Skeletal muscle tissue (tissue), 4 donors: ENCODE measurements around the gene HTRA1. TPM values are rescaled to one million over a fixed set of nuclear protein-coding genes. Genes with fewer than 3 reads are reported as not detected.

Experiments used
- H3K27ac ChIP-seq: one replicate; pipeline ENCODE4 v1.7.0; 2013; ENCODE audit warnings: mild to moderate bottlenecking, low read depth, low read length, inconsistent platforms
- H3K27me3 ChIP-seq, 3 donors: one replicate each; pipeline ENCODE4 v1.7.0; 2013; ENCODE audit warnings: low read length in 3 of 3; ENCODE audit not compliant: control insufficient read depth in 3 of 3, insufficient read depth in 3 of 3
- H3K36me3 ChIP-seq, 3 donors: one replicate each; pipeline ENCODE4 v1.7.0; 2013; ENCODE audit warnings: low read length in 3 of 3; ENCODE audit not compliant: control insufficient read depth in 3 of 3, insufficient read depth in 3 of 3
- H3K4me1 ChIP-seq, 3 donors: one replicate each; pipeline ENCODE4 v1.7.0; 2013; ENCODE audit warnings: low read length in 3 of 3, mild to moderate bottlenecking in 3 of 3; ENCODE audit not compliant: control insufficient read depth in 3 of 3, insufficient read depth in 3 of 3
- H3K4me3 ChIP-seq, 3 donors: one replicate each; pipeline ENCODE4 v1.7.0; 2013; ENCODE audit warnings: low read length in 3 of 3
- H3K9ac ChIP-seq, 3 donors: one replicate each; pipeline ENCODE4 v1.7.0; 2013; ENCODE audit warnings: low read length in 3 of 3, mild to moderate bottlenecking in 3 of 3, moderate library complexity in 2 of 3, low read depth in 1 of 3
- H3K9me3 ChIP-seq, 3 donors: one replicate each; pipeline ENCODE4 v1.7.0; 2013; ENCODE audit warnings: low read length in 3 of 3; ENCODE audit not compliant: control insufficient read depth in 3 of 3
- total RNA-seq: library from RNA; depleted of rRNA; stranded (reverse); fragments of >200 nt; gene quantifications from one replicate; pipeline ENCODE4 v1.2.3, GENCODE V29; 2014
- donor health status: Osteomylitis.

Gene HTRA1
- total RNA-seq, 1 donor from 2014 or later: 69.9 TPM

DNA sequence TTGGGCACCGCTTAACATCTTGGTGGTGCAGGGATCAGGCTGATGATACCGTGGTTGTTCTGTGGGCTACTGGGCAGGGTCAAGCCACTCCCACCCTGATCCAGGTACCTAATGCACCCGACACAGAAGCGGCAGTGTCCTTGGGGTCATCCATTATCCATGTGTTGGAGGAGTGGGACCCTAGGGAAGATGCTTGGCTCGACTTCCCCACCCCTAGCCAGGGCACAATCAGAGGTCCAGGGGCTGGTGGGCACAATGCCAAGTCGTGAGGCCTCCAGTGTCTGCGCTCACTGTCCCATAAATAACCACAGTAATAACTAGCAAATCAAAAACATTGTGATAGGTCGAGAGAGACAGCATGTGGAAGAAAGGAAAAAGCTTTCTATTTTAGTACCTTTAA, 37.7 kb downstream of the HTRA1 start:
- Histone ChIP-seq H3K4me3 (no peak overlapping the region), H3K9me3 (no peaks in the 10 kb centered on the region), H3K36me3 (peaks cover 0 to 5% (median 0%) of the 10 kb centered on the region in 3 donors), H3K4me1 (peaks cover 12 to 37% (median 34%) of the 10 kb centered on the region in 3 donors), H3K27me3 (no peaks in the 10 kb centered on the region), H3K9ac (peak overlapping the region in 1 of 3 donors; percentile 18), H3K27ac (peak overlapping the region; percentile 74)

- Histone ChIP-seq H3K27me3 (no peaks in the 10 kb centered on the region), H3K9ac (no peak overlapping the region), H3K4me1 (peaks cover 13 to 42% (median 33%) of the 10 kb centered on the region in 3 donors), H3K4me3 (no peak overlapping the region), H3K9me3 (no peaks in the 10 kb centered on the region), H3K36me3 (peaks cover 0 to 5% (median 0%) of the 10 kb centered on the region in 3 donors), H3K27ac (peak overlapping the region; percentile 74)
Observed at GRCh38 chr10:122499491-122499941, 38.2 kb downstream of the HTRA1 start.

DNA sequence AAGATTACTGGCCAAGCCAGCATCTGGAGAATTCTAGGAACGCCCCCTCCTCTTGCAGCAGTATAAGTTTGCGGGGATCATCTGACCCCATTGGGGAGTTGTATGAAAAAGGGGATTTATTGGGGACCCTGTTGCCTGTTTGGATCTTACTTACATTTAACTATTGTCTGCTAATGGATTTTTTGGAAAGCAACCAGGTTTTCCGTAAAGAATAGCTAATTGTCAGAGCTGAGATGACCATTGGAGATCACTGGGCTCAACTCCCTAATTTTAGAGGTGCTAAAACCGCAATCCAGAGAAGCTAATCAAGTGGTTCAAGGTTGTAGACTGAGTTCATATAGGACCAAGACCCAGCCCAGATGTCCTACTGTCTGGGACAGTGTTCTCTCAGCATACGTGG, 38.8 kb downstream of the HTRA1 start:
- Histone ChIP-seq H3K36me3 (peaks cover 0 to 5% (median 0%) of the 10 kb centered on the region in 3 donors), H3K9me3 (no peaks in the 10 kb centered on the region), H3K4me3 (no peak overlapping the region), H3K4me1 (peaks cover 19 to 44% (median 33%) of the 10 kb centered on the region in 3 donors), H3K27ac (no peak overlapping the region), H3K9ac (no peak overlapping the region), H3K27me3 (no peaks in the 10 kb centered on the region)

GRCh38 chr10:122500726-122501125, 39.4 kb downstream of the HTRA1 start:
- Histone ChIP-seq H3K4me1 (peaks cover 19 to 44% (median 36%) of the 10 kb centered on the region in 3 donors), H3K9me3 (no peaks in the 10 kb centered on the region), H3K36me3 (peaks cover 0 to 5% (median 0%) of the 10 kb centered on the region in 3 donors), H3K9ac (no peak overlapping the region), H3K27me3 (no peaks in the 10 kb centered on the region), H3K27ac (no peak overlapping the region), H3K4me3 (no peak overlapping the region)

DNA sequence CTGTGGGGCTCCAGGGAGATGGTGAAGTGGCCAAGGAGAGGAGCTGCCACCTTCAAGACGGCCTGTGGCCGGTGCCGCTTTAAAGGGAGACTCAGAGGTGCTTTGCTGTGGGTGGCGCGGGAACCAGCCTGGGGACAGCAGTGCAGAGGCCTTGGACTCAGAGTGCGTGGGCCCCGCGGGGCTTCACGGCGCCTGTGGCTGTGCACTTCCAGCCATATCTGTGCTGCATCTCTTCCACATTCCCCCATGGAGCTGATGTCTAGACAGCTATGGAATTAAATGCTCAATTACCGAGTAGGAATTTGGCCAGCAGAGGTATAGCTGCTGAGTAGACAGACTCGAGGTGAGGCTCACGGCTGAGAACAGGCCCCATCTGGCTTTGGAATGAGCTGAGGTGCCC, 41.7 kb downstream of the HTRA1 start:
- Histone ChIP-seq H3K9me3 (no peaks in the 10 kb centered on the region), H3K4me3 (no peak overlapping the region), H3K9ac (no peak overlapping the region), H3K36me3 (peaks cover 5 to 11% (median 6%) of the 10 kb centered on the region in 3 donors), H3K4me1 (peaks cover 19 to 40% (median 35%) of the 10 kb centered on the region in 3 donors), H3K27ac (no peak overlapping the region), H3K27me3 (no peaks in the 10 kb centered on the region)

DNA sequence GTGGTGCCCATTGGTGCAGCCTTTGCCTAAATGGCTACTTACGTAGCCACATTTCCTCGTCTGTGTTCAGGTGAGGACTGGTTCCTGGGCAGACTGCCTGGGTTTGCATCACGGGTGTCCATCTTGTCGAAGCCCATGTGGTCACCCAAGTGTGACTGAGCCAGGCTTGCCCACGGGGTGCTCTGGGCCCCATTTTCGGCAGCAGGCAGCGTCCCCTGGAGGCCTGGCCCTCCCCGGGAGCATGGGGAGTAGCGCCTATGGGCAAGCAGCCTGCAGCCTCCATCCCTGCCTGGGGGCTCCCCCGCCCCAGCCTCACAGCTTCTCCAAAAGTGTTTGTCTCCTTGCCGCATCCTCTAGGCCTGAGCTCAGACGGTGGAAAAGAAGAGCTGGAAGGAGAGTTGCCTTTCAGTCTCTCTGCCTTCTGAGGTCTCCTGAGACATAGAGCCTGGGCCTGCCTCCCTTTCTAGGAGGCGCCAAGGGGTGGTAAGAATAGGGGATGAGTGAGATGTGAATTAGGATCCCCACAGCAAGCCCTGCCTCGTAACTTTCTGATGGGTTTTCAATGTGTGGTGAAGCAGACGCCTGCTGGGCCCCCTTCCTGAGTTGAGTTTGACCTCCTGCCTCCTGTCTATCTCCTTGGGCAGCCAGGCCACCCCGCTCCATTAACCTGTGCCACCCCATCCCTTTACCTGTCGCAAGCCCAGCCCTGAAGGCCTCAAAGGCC, 42.7 kb downstream of the HTRA1 start:
- Histone ChIP-seq H3K27me3 (no peaks in the 10 kb centered on the region), H3K9me3 (no peaks in the 10 kb centered on the region), H3K36me3 (peaks cover 7 to 20% (median 12%) of the 10 kb centered on the region in 3 donors), H3K9ac (no peak overlapping the region), H3K4me1 (peaks cover 15 to 29% (median 25%) of the 10 kb centered on the region in 3 donors), H3K27ac (peak overlapping the region; percentile 36), H3K4me3 (no peak overlapping the region)

- peaks cover 13 to 24% (median 21%) of the 10 kb centered on the region in 3 donors for H3K4me1 ChIP-seq
- H3K9ac ChIP-seq: no peak overlapping the region
- H3K36me3 ChIP-seq: peaks cover 11 to 25% (median 12%) of the 10 kb centered on the region in 3 donors
- H3K27me3 ChIP-seq: no peaks in the 10 kb centered on the region
- H3K27ac ChIP-seq: peak overlapping the region; percentile 36
- H3K9me3 ChIP-seq: no peaks in the 10 kb centered on the region
- H3K4me3 ChIP-seq: no peak overlapping the region
Observed at GRCh38 chr10:122504610-122504950, 43.2 kb downstream of the HTRA1 start.

DNA sequence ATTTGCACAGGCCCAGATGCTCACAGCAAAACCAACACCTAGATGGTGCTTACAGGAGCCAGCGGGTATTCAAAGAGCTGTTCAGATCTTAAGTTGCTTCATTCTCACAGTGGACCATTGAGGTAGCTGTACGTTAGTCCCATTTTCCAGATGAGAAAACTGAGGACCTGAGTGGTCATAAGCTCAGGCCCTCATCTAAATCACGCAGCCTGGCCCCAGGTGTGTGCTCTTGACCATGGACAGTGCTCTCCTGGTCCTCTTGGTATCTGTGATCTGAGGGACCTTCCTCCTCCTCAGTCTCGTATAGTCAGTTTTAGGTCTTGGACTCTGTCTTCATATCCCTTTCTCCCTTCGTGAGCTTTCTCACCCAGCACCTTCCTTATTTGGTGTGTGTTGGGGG, 43.7 kb downstream of the HTRA1 start:
- Histone ChIP-seq H3K9me3 (no peaks in the 10 kb centered on the region), H3K27ac (no peak overlapping the region), H3K4me1 (peaks cover 13 to 20% (median 19%) of the 10 kb centered on the region in 3 donors), H3K9ac (no peak overlapping the region), H3K36me3 (peaks cover 12 to 27% (median 16%) of the 10 kb centered on the region in 3 donors), H3K27me3 (no peaks in the 10 kb centered on the region), H3K4me3 (no peak overlapping the region)

- Histone ChIP-seq H3K9ac (no peak overlapping the region), H3K27ac (no peak overlapping the region), H3K4me1 (peaks cover 13 to 18% (median 13%) of the 10 kb centered on the region in 3 donors), H3K9me3 (no peaks in the 10 kb centered on the region), H3K4me3 (no peak overlapping the region), H3K27me3 (no peaks in the 10 kb centered on the region), H3K36me3 (peaks cover 16 to 36% (median 23%) of the 10 kb centered on the region in 3 donors)
Observed at GRCh38 chr10:122505885-122506645, 44.7 kb downstream of the HTRA1 start.

DNA sequence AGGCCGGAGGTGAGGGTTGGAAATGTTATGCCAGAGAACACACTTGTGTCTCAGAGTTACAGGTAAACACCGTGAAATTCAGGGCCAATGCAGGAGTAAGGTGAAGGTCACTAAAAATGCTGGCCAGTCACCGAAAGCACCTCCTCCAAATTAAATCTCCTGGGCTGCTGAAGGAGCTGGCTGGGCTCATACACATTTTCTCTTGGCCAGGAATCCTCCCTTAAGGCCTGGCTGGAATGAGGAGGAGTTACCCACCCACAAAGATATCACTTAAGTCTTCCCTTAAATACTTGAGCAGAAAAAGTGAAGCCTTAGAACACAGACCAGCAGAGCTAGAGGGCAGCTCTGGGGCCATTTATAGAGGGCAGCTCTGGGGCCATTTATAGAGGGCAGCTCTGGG, 46.3 kb downstream of the HTRA1 start:
- Histone ChIP-seq H3K36me3 (peaks cover 16 to 32% (median 23%) of the 10 kb centered on the region in 3 donors), H3K27ac (no peak overlapping the region), H3K4me3 (no peak overlapping the region), H3K27me3 (no peaks in the 10 kb centered on the region), H3K9me3 (no peaks in the 10 kb centered on the region), H3K9ac (no peak overlapping the region), H3K4me1 (peaks cover 13% of the 10 kb centered on the region in 3 donors)
